ENCODE data around the gene ADCY4. TPM values are rescaled to one million over a fixed set of nuclear protein-coding genes. Genes with fewer than 3 reads are reported as not detected.

Gene ADCY4
- total and polyA plus RNA-seq, 2 of the 13 experiments (the other 11 are each of a cell fraction or from before 2014, with no cell fraction given): 0.03 TPM; not detected in 1

GRCh38 chr14:24377657-24378056 is 42.8 kb upstream of the ADCY4 start (continued):
- TF ChIP-seq CAMTA2 (CRISPR knock-in tag; IDR thresholded peaks at IDR 0.05; ENCODE audit: borderline replicate concordance) (0 out of 2 replicates have a peak, but pooled peaks have one; percentile 2), ELF4 (CRISPR knock-in tag; IDR thresholded peaks at IDR 0.05; ENCODE audit: borderline replicate concordance) (no peak)

GRCh38 chr14:24377126-24377525 is 42.3 kb upstream of the ADCY4 start:
- no peak for DNase-seq (ENCODE audit: low spot score)
- no peak overlapping the region for H3K4me2 ChIP-seq (ENCODE audit: low read depth, low read length)
- TF ChIP-seq E2F1 (CRISPR knock-in tag; IDR thresholded peaks at IDR 0.05): no peak
- no peak for TF ChIP-seq IKZF1 (IDR thresholded peaks at IDR 0.05)
- TF ChIP-seq, protein P1, sequence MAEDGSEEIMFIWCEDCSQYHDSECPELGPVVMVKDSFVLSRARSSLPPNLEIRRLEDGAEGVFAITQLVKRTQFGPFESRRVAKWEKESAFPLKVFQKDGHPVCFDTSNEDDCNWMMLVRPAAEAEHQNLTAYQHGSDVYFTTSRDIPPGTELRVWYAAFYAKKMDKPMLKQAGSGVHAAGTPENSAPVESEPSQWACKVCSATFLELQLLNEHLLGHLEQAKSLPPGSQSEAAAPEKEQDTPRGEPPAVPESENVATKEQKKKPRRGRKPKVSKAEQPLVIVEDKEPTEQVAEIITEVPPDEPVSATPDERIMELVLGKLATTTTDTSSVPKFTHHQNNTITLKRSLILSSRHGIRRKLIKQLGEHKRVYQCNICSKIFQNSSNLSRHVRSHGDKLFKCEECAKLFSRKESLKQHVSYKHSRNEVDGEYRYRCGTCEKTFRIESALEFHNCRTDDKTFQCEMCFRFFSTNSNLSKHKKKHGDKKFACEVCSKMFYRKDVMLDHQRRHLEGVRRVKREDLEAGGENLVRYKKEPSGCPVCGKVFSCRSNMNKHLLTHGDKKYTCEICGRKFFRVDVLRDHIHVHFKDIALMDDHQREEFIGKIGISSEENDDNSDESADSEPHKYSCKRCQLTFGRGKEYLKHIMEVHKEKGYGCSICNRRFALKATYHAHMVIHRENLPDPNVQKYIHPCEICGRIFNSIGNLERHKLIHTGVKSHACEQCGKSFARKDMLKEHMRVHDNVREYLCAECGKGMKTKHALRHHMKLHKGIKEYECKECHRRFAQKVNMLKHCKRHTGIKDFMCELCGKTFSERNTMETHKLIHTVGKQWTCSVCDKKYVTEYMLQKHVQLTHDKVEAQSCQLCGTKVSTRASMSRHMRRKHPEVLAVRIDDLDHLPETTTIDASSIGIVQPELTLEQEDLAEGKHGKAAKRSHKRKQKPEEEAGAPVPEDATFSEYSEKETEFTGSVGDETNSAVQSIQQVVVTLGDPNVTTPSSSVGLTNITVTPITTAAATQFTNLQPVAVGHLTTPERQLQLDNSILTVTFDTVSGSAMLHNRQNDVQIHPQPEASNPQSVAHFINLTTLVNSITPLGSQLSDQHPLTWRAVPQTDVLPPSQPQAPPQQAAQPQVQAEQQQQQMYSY (CRISPR knock-in tag; IDR thresholded peaks at IDR 0.05): no peak
- no peak for TF ChIP-seq ZSCAN21 (CRISPR knock-in tag; IDR thresholded peaks at IDR 0.05; ENCODE audit: borderline replicate concordance)
- no peak for TF ChIP-seq BHLHE40 (IDR thresholded peaks at IDR 0.05; ENCODE audit: low read length)
- TF ChIP-seq SMAD3 (CRISPR knock-in tag; IDR thresholded peaks at IDR 0.05): no peak
- TF ChIP-seq ZNF709 (CRISPR knock-in tag; IDR thresholded peaks at IDR 0.05): no peak
- TF ChIP-seq JDP2 (CRISPR knock-in tag; IDR thresholded peaks at IDR 0.05; ENCODE audit: borderline replicate concordance): no peak
- TF ChIP-seq ZNF792 (CRISPR knock-in tag; IDR thresholded peaks at IDR 0.05): no peak
- TF ChIP-seq ZSCAN31 (CRISPR knock-in tag; IDR thresholded peaks at IDR 0.05; ENCODE audit: low read depth): no peak
- TF ChIP-seq ZNF772 (CRISPR knock-in tag; IDR thresholded peaks at IDR 0.05): no peak
- TF ChIP-seq SMARCE1 (IDR thresholded peaks at IDR 0.05; ENCODE audit: borderline replicate concordance): no peak
- TF ChIP-seq ZSCAN22 (CRISPR knock-in tag; IDR thresholded peaks at IDR 0.05): no peak
- TF ChIP-seq CAMTA2 (CRISPR knock-in tag; IDR thresholded peaks at IDR 0.05; ENCODE audit: borderline replicate concordance): no peak
- TF ChIP-seq, protein P2, sequence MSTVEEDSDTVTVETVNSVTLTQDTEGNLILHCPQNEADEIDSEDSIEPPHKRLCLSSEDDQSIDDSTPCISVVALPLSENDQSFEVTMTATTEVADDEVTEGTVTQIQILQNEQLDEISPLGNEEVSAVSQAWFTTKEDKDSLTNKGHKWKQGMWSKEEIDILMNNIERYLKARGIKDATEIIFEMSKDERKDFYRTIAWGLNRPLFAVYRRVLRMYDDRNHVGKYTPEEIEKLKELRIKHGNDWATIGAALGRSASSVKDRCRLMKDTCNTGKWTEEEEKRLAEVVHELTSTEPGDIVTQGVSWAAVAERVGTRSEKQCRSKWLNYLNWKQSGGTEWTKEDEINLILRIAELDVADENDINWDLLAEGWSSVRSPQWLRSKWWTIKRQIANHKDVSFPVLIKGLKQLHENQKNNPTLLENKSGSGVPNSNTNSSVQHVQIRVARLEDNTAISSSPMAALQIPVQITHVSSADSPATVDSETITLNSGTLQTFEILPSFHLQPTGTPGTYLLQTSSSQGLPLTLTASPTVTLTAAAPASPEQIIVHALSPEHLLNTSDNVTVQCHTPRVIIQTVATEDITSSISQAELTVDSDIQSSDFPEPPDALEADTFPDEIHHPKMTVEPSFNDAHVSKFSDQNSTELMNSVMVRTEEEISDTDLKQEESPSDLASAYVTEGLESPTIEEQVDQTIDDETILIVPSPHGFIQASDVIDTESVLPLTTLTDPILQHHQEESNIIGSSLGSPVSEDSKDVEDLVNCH (CRISPR knock-in tag; IDR thresholded peaks at IDR 0.05): no peak
- TF ChIP-seq ZSCAN20 (CRISPR knock-in tag; IDR thresholded peaks at IDR 0.05; ENCODE audit: borderline replicate concordance): no peak

More at GRCh38 chr14:24377126-24377525, 42.3 kb upstream of the ADCY4 start:
- POLR2A ChIA-PET: interaction anchor here (1.2 to 2.5 kb wide), 2 partner anchors 48 to 53 kb away, joined by 4 to 6 read pairs; partner anchors contain the start of genes CBLN3 and KHNYN
- peaks cover 20% of the 10 kb centered on the region for H3K4me1 ChIP-seq (ENCODE audit: insufficient read depth, low read length)
- H4K20me1 ChIP-seq (ENCODE audit: insufficient read depth, low read length): no peaks in the 10 kb centered on the region
- FAIRE-seq: no peak
- CTCF ChIA-PET (ENCODE audit: low intra/inter-chr PET ratio, low total read pairs): no interaction called here
- H3K27me3 ChIP-seq (ENCODE audit: control insufficient read depth in 1 of 2, insufficient read depth in 2 of 2, low read length in 2 of 2): peaks cover 8 to 48% of the 10 kb centered on the region in 2 experiments; a peak in 4 of 5 replicates
- H3K4me3 ChIP-seq (replicated peaks in 1 of 3; ENCODE audit: insufficient read depth in 1 of 3, low read depth in 2 of 3, low read length in 3 of 3): no peak overlapping the region
- ATAC-seq: no peak
- WGBS (ENCODE audit: low lambda C conversion rate): 48% methylated on average over 7 of the region's 7 CpGs
- H3K9ac ChIP-seq (ENCODE audit: insufficient read depth, low read depth, low read length): no peak overlapping the region
- H2AFZ ChIP-seq (ENCODE audit: low read length): no peak overlapping the region
- in situ Hi-C loops (cut with HindIII; ENCODE audit: extremely low pct_ligation_motif_present, low pct_unique_long_range_greater_than_20kb): no loop called here
- no peaks in the 10 kb centered on the region for H3K9me3 ChIP-seq (ENCODE audit: low read length)
- no peaks in the 10 kb centered on the region for H3K36me3 ChIP-seq (replicated peaks in 1 of 2; ENCODE audit: control insufficient read depth in 1 of 2, insufficient read depth in 2 of 2, low read length in 2 of 2)
- intact Hi-C loops (cut with micrococcal nuclease; ENCODE audit: unreplicated experiment): no loop called here
- no peaks in the 10 kb centered on the region for H3K79me2 ChIP-seq (ENCODE audit: insufficient read depth, low read length)
- no peak overlapping the region for H3K27ac ChIP-seq (ENCODE audit: extremely low read length, insufficient read depth, low read length)
- no TSS peak for BruUV-seq (replicated peaks)

All from HepG2 (cell line).